ENCODE measurements around the gene NDRG3. TPM values are rescaled to one million over a fixed set of nuclear protein-coding genes. Genes with fewer than 3 reads are reported as not detected.

Gene NDRG3
- total and polyA plus RNA-seq, 8 donors, result 5.8 to 91.6 (median 11.9) TPM

- Histone ChIP-seq H3K4me1 (peaks cover 0 to 13% (median 4%) of the 10 kb centered on the region in 4 donors), H3K27ac (no peak overlapping the region), H3K4me3 (no peak overlapping the region), H3K9me3 (no peaks in the 10 kb centered on the region), H3K36me3 (no peaks in the 10 kb centered on the region), H3K27me3 (no peaks in the 10 kb centered on the region)
- intact Hi-C loops (cut with DNase I; ENCODE audit: low total_unique reads), result no loop called here
- no peak for TF ChIP-seq EP300 (IDR thresholded peaks at IDR 0.05)
- no peak for TF ChIP-seq POLR2A (IDR thresholded peaks at IDR 0.05)
- no peak for TF ChIP-seq POLR2AphosphoS5 (IDR thresholded peaks at IDR 0.05)
- TF ChIP-seq CTCF (IDR thresholded peaks at IDR 0.05), result no peak
- WGBS, 5 donors, result 82 to 95% (median 90%) methylated on average over 6 of the region's 6 CpGs
- no peak for DNase-seq
Observed at GRCh38 chr20:36737183-36737499, 8.7 kb downstream of the NDRG3 start.

- H3K36me3 ChIP-seq, result no peaks in the 10 kb centered on the region
- TF ChIP-seq EP300 (IDR thresholded peaks at IDR 0.05), result no peak
- no peak for TF ChIP-seq POLR2A (IDR thresholded peaks at IDR 0.05)
- TF ChIP-seq POLR2AphosphoS5 (IDR thresholded peaks at IDR 0.05), result no peak
- TF ChIP-seq CTCF (IDR thresholded peaks at IDR 0.05), result no peak
- DNase-seq, result no peak
- H3K9me3 ChIP-seq, result no peaks in the 10 kb centered on the region
- H3K27me3 ChIP-seq, result no peaks in the 10 kb centered on the region
- intact Hi-C loops (cut with DNase I; ENCODE audit: low total_unique reads), result no loop called here
- no peak overlapping the region for H3K4me3 ChIP-seq
- WGBS, 5 donors, result 73 to 89% (median 85%) methylated on average over 3 of the region's 3 CpGs
- H3K4me1 ChIP-seq, result peaks cover 0 to 13% (median 4%) of the 10 kb centered on the region in 4 donors
- H3K27ac ChIP-seq, result no peak overlapping the region
Observed at GRCh38 chr20:36736451-36737182, 9.3 kb downstream of the NDRG3 start.

DNA sequence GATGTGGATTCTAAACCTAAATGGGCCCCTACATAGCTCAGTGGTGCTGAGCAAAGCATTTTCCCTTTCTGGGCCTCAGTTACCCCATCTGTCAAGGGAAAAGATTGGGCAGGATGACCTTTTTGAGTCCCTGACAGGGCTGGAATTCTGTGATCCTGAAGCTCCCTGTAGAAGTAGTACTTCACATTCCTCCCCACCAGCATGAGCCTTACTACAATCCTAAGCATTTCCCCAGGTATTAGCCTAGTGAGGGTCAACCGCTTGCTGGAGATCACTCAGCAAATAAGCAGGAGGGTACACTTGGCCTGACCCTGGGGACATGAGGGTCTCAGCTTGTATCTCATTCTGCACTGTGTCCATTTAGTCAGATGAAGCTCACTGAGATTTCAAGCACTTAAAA, 13.4 kb downstream of the NDRG3 start:
- Histone ChIP-seq H3K27me3 (no peaks in the 10 kb centered on the region), H3K4me1 (peaks cover 0 to 13% (median 4%) of the 10 kb centered on the region in 4 donors), H3K9me3 (no peaks in the 10 kb centered on the region), H3K4me3 (no peak overlapping the region), H3K36me3 (no peaks in the 10 kb centered on the region), H3K27ac (no peak overlapping the region)
- DNase-seq, result no peak
- intact Hi-C loops (cut with DNase I; ENCODE audit: low total_unique reads), result no loop called here
- 96 to 100% (median 100%) methylated on average over 1 of the region's 1 CpG for WGBS, 5 donors
- TF ChIP-seq EP300 (IDR thresholded peaks at IDR 0.05) (no peak), CTCF (IDR thresholded peaks at IDR 0.05) (no peak), POLR2AphosphoS5 (IDR thresholded peaks at IDR 0.05) (no peak), POLR2A (IDR thresholded peaks at IDR 0.05) (no peak)

- no peak for DNase-seq
- H3K27ac ChIP-seq, result no peak overlapping the region
- no peaks in the 10 kb centered on the region for H3K9me3 ChIP-seq
- H3K27me3 ChIP-seq, result no peaks in the 10 kb centered on the region
- H3K36me3 ChIP-seq, result no peaks in the 10 kb centered on the region
- 33 to 63% (median 62%) methylated on average over 3 of the region's 3 CpGs for WGBS, 5 donors
- TF ChIP-seq POLR2AphosphoS5 (IDR thresholded peaks at IDR 0.05) (no peak), EP300 (IDR thresholded peaks at IDR 0.05) (no peak), POLR2A (IDR thresholded peaks at IDR 0.05) (no peak), CTCF (IDR thresholded peaks at IDR 0.05) (no peak)
- intact Hi-C loops (cut with DNase I; ENCODE audit: low total_unique reads), result no loop called here
- peaks cover 0 to 9% (median 3%) of the 10 kb centered on the region in 4 donors for H3K4me1 ChIP-seq
- no peak overlapping the region for H3K4me3 ChIP-seq
Observed at GRCh38 chr20:36728986-36729385, 16.9 kb downstream of the NDRG3 start.
